GM19035 (cell line): ENCODE data around the gene NEK1.

Experiments used
- ATAC-seq: cut with Tn5 transposase; IDR thresholded peaks from one replicate; pipeline ENCODE4 v1.9.1; 2021; ENCODE audit not compliant: unreplicated experiment

The NEK1 gene, protein sequence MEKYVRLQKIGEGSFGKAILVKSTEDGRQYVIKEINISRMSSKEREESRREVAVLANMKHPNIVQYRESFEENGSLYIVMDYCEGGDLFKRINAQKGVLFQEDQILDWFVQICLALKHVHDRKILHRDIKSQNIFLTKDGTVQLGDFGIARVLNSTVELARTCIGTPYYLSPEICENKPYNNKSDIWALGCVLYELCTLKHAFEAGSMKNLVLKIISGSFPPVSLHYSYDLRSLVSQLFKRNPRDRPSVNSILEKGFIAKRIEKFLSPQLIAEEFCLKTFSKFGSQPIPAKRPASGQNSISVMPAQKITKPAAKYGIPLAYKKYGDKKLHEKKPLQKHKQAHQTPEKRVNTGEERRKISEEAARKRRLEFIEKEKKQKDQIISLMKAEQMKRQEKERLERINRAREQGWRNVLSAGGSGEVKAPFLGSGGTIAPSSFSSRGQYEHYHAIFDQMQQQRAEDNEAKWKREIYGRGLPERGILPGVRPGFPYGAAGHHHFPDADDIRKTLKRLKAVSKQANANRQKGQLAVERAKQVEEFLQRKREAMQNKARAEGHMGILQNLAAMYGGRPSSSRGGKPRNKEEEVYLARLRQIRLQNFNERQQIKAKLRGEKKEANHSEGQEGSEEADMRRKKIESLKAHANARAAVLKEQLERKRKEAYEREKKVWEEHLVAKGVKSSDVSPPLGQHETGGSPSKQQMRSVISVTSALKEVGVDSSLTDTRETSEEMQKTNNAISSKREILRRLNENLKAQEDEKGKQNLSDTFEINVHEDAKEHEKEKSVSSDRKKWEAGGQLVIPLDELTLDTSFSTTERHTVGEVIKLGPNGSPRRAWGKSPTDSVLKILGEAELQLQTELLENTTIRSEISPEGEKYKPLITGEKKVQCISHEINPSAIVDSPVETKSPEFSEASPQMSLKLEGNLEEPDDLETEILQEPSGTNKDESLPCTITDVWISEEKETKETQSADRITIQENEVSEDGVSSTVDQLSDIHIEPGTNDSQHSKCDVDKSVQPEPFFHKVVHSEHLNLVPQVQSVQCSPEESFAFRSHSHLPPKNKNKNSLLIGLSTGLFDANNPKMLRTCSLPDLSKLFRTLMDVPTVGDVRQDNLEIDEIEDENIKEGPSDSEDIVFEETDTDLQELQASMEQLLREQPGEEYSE (N-terminal part only)

GRCh38 chr4:169611991-169612870 is at the start of gene NEK1:
Gene NEK1 (minus strand): TSS chr4:169612583. CDS start chr4:169602630, 9,953 bp downstream.
- ATAC-seq: peak; percentile 97

DNA sequence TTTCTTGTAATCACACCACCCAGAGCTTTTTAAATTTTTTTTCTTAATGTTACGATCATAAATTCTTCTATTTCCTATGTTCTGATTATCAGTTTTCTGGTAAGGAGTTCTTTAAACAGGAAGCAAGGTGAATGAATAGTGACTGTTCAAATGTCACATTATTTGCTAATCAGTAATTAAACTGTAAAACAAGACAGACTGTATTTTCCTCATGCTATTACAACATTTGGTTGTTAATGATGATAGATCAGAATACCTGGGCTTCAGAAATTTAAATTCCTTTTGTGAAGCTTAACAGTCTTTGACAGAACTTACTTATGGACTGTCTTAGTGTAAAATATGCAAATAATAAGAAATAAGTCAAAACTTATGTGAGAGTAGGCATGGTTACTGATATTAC is 49.4 kb upstream of the NEK1 start:
- ATAC-seq: no peak

- ATAC-seq: no peak
These were observed 48.5 kb upstream of the NEK1 start for GRCh38 chr4:169660929-169661328.

DNA sequence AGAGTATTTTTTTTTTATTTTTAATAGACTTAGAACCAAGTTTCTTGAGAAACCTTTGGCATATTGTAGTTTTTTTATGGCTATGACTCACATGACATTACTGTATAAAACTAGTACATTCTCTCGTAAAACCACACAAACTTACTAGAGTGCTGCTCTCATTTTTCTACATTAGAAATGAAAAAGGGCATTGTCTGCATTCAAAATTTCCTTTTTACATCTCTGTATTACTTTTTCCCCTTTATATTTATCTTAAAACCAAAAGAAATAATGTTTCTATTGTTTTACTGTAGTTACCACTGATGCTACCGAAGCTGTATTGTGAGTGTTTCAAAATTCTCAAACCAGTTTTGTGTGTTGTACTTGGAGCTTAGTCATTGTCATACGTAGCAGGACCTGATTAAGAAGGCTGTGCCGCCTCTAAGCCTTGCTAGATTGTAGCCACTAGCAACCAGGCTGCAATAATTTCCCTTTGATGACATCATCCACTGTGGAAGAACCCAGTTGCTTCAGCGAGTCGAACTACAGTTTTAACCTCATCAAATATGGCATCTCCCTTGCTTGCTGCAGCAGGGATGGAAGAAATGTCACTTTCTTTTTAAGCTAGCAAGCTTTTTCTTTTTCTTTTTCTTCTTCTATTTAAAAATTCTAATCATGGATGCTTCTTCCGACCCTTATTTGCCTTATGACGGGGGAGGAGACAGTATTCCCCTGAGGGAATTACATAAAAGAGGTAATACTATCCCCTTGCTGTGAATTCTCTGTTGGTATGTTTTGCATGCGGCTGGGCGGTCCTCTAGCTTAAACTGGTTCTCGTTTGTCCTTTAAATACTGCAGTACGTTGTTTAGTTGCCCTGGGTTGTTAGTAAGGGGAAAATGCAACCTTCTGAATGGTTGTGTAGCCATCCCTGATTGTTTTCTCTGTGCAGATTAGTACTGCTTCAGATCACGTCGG is 47.6 kb upstream of the NEK1 start:
- peak; percentile 98 for ATAC-seq

DNA sequence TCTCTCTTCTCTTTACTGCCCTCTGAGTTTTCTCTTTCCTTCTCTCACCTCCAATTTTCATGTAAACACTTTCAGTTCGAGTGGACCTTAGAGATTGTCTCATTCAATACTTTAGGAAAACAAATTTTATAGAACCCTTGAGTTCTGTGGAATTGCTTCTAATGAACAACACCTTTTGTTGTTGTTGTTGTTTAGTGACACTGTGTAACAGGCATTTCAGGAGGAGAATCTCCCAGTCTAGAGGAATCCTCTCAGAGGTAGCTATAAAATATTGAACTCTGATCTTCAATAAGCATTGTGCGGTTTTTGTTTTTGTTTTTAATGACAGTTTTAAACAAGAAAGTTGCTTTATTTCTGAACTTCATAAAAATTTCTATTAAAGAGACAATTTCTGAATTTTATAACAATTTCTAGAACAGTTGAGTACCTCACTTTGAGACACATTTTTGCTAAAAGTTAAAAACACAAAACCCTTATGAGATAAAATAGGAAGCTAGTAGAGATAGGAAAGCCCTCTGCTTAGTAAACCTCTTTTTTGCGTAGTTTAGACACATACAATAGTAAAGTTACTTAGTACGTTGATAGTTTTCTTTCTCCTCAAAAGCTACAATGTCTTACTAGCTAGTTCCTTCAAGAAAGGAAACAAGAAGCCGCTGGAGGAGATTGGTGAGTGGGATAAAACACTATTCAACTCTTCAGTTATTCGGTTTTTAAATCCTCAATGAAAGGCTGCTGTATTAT is 46.8 kb upstream of the NEK1 start:
- no peak for ATAC-seq

DNA sequence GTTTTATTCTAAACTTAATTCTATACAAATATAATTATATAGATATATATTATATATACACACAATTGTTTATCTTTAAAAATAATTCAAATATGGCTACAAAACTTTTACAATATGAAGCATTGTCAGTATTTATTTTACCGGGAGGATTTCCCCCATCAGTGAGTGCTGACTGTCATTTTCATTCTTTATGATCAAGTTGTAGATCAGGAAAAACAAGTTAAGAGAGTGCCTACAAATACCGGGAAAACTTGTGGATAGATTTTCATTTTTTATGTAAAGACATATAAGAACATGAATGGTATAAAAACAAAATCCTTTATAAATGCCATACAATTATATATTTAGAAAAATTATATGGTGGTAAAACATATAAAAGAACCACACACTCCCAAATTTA is 45.8 kb upstream of the NEK1 start:
- no peak for ATAC-seq

DNA sequence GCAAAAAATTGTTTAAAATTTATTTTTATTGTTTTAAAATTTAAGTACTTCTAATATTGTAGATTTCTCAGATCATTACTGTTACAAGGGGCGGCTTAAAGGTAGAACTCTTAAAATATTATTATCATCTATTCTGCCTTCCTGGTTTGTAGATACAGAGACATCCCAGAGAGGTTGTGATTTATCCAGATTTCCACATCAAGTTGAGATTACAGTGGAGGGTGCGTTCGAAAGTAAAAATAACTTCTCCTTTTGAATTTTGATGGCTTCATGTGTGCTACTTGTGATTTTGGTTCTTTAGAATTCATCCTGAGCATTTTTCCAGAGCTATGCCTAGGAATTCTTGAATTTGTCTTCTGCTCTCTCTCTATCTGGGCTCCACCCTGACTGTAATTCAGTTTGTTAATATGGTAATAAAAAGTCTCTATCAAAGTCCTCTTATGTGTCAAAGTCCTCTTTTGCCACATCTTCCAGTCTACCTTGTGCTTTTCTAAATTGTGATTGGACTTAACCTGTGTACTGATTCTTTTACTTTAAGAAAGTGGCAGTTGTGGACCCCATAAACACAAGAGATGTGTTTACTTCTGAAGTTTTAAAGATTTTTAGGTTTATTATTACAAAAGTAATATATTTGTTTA is 45.2 kb upstream of the NEK1 start:
- ATAC-seq: no peak

DNA sequence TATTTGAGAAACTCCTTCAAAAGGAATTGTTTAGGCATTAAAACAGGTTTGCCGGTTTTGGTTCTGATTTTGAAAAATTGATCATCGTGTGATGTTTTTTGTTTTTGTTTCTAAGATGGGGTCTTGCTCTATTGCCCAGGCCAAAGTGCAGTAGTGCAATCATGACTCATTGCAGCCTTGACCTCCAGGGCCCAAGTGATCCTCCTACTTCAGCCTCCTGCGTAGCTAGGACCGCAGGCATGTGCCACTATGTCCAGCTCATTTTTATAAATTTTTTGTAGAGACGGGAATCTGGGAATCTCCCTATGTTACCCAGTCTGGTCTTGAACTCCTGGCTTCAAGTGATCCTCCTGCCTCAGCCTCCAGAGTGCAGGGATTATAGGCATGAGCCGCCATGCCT is 43.0 kb upstream of the NEK1 start:
- ATAC-seq: no peak

- no peak for ATAC-seq
These were observed 40.2 kb upstream of the NEK1 start for GRCh38 chr4:169652535-169652934.

DNA sequence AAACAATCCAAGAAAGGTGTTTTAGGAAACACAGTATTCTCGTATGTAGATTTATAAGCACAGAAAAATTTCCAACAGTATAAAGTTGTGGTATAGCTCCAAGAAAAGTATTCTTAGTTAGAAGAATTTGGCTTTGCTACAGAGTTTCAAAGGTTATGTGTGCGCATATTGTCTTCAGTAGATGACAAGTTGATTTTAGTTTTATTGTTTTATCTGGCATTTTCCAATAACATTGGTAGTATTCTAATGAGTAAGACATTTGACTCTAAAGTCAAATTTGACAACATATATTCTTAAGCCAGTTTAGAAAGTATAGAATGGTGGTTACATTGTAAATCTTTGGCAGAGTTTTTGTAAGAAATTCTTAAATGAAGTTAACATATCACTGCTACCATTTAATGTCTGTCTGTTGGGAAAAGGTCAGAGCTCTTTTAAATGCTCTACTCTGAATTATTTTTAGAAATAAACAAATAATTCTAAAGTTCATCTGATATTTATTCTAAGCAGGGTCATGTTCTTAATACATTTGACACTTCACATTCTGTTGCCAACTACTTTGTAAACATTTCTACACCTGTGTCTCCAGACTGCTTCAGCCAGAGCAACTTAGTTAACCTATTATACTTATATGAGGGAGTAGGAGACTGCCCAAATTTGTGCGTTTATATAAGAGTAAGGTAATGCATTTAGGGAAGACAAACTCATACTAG is 38.0 kb upstream of the NEK1 start:
- ATAC-seq: no peak

- no peak for ATAC-seq
These were observed 37.3 kb upstream of the NEK1 start for GRCh38 chr4:169649545-169650226.

DNA sequence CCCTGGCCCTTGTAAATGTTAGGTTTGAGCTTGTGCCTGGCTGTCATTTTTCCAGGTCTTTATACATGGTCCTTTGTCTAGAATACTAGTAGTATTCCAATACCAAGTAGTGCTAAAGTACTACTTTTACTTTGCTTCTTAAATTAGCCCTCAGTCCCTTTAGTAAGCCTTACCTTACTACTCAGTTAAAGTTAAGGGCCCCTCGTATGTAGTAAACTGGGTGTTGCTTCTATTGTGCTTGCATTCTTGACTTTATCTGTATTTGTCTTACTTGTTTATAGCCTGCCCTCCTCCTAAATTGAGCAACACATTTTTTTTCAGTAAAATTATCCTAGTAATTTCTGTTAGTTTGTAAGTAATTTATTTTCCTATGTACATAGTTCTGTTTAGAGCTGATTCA is 33.2 kb upstream of the NEK1 start:
- ATAC-seq: no peak

DNA sequence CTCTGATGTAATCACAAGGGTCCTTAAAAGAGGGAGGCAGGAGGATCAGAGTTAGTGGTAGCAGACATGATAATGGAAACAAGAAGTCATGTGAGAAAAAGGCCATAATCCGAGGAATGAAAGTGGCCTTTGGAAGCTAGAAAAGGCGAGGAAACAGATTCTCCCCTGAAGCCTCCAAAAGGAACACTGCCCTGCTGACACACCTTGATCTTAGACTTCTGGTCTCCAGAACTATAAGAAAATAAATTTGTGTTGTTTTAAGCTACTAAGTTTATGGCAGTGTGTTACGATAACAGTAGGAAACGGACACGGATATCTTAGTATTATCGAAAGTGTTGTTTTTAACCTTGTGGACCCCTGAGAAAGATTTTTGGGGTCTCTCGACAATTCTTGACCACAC is 32.4 kb upstream of the NEK1 start:
- no peak for ATAC-seq

DNA sequence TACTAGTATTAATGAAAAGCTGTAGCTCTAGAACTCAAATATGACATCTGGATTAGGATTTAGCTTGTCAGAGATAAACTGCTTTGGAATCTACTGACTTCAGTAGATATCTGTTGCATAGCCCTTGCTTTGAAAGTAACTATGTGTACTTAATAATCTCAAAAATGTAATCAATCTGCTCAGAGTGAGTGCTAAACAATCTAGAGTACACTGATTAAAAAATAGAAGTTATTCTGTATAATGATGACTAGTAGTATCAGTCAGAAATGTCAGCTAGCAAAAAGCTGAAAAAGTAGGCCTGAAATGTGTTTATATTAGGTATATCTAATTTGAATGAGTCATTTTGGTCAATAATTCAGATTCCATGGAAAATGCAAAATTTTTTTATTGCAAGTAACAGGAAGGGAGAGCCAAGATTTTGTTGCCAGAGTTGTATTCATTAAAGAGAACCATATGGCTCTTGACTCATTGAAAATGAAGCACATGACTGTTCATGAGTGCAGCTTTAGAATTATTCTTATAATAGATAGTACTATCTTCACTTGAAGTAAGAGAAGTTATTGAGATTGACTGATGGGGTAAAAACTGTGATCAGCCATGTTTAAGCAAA is 28.0 kb upstream of the NEK1 start:
- ATAC-seq: no peak

DNA sequence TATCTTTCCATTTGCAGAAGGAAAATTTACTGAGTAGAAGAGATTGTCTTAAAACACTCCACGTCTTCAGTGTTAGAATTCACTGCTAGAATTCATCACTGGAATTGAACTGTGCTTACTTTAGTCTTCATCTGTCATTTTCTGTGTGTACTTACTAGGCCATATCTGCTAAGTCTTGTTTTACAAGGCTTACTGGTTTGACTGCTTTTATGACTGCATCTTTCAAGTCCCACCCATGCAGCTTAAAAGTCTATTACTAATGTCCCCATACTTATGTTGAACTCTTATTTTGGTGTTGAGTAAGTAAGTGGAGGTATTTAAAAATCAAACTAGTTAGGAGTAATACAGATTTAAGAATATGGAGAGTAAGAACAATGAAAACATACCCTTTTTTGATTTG is 22.6 kb upstream of the NEK1 start:
- no peak for ATAC-seq

GRCh38 chr4:169632896-169633295 is 20.5 kb upstream of the NEK1 start:
- no peak for ATAC-seq

GRCh38 chr4:169630069-169630468 is 17.7 kb upstream of the NEK1 start:
- ATAC-seq: no peak
